OCI-LY3 (cell line): ENCODE measurements around the gene ILKAP.

Source experiments
- H2AFZ ChIP-seq: fragments of 200-600, 300-600 bp; shearing (Covaris generic); 2 replicates; pipeline ENCODE4 v1.6.0; 2014; ENCODE audit warnings: antibody characterized with exemption, low read depth, low read length
- H3K27ac ChIP-seq: fragments of 200-600, 300-600 bp; sonication (generic); 2 replicates; pipeline ENCODE4 v1.5.1; 2014; ENCODE audit warnings: mild to moderate bottlenecking, low read length, moderate library complexity, mixed read lengths
- H3K27me3 ChIP-seq: fragments of 200-600, 300-600 bp; sonication (generic); 2 replicates; pipeline ENCODE4 v1.6.1; 2014; ENCODE audit warnings: low read depth, low read length, mixed read lengths
- H3K36me3 ChIP-seq: fragments of 200-600, 300-600 bp; sonication (generic); replicated peaks from 2 replicates; pipeline ENCODE3; 2014; ENCODE audit warnings: low read depth, low read length, mixed read lengths
- H3K4me1 ChIP-seq: fragments of 300-600, 200-600 bp; sonication (generic); 2 replicates; pipeline ENCODE4 v1.6.1; 2014; ENCODE audit warnings: low read length, mixed read lengths
- H3K4me2 ChIP-seq: fragments of 200-600, 300-600 bp; sonication (generic); 2 replicates; pipeline ENCODE4 v1.6.1; 2014; ENCODE audit warnings: low read length, mixed read lengths
- H3K4me3 ChIP-seq: fragments of 300-600, 200-600 bp; sonication (generic); 2 replicates; pipeline ENCODE4 v1.5.1; 2014; ENCODE audit warnings: antibody characterized with exemption, mild to moderate bottlenecking, low read length, moderate library complexity
- H3K79me2 ChIP-seq: fragments of 300-600, 200-600 bp; shearing (Covaris generic); 2 replicates; pipeline ENCODE4 v1.6.1; 2014; ENCODE audit warnings: mild to moderate bottlenecking, low read length, mixed read lengths
- H3K9ac ChIP-seq: fragments of 300-600, 200-600 bp; shearing (Covaris generic); 2 replicates; pipeline ENCODE4 v1.6.0; 2014; ENCODE audit warnings: mild to moderate bottlenecking, low read length, moderate library complexity
- H3K9me3 ChIP-seq: fragments of 200-600, 300-600 bp; shearing (Covaris generic); 2 replicates; pipeline ENCODE4 v1.6.1; 2014; ENCODE audit warnings: low read length, mixed read lengths; ENCODE audit not compliant: insufficient read depth
- H4K20me1 ChIP-seq: fragments of 200-600, 300-600 bp; sonication (generic); 2 replicates; pipeline ENCODE4 v1.6.1; 2016; ENCODE audit warnings: low read length, mixed read lengths; ENCODE audit not compliant: insufficient read depth
- EZH2phosphoT487 ChIP-seq: fragments of 200-600 bp; shearing (Covaris generic); IDR thresholded peaks from 2 replicates; pipeline ENCODE4 v1.6.1; 2018; ENCODE audit warnings: antibody characterized with exemption, mixed run types, low read depth
- TF ChIP-seq, protein P1 (sequence below): fragments of 200-600, 300-600 bp; sonication (generic); IDR thresholded peaks from 2 replicates; pipeline ENCODE4 v1.5.1; 2014; ENCODE audit warnings: antibody characterized with exemption, low read length, low read depth

ILKAP gene

GRCh38 chr2:238121511-238122286 lies 81.8 kb downstream of the ILKAP start:
- Histone ChIP-seq H2AFZ (no peak overlapping the region), H3K4me1 (peaks cover 12% of the 10 kb centered on the region), H4K20me1 (no peaks in the 10 kb centered on the region), H3K4me3 (no peak overlapping the region), H3K27me3 (no peaks in the 10 kb centered on the region), H3K27ac (no peak overlapping the region), H3K4me2 (no peak overlapping the region), H3K79me2 (no peaks in the 10 kb centered on the region), H3K9ac (no peak overlapping the region), H3K36me3 (no peaks in the 10 kb centered on the region), H3K9me3 (0 out of 2 replicates have a peak, but pooled peaks cover 4% of the 10 kb centered on the region)
- TF ChIP-seq EZH2phosphoT487: no peak
- TF ChIP-seq, protein P1, sequence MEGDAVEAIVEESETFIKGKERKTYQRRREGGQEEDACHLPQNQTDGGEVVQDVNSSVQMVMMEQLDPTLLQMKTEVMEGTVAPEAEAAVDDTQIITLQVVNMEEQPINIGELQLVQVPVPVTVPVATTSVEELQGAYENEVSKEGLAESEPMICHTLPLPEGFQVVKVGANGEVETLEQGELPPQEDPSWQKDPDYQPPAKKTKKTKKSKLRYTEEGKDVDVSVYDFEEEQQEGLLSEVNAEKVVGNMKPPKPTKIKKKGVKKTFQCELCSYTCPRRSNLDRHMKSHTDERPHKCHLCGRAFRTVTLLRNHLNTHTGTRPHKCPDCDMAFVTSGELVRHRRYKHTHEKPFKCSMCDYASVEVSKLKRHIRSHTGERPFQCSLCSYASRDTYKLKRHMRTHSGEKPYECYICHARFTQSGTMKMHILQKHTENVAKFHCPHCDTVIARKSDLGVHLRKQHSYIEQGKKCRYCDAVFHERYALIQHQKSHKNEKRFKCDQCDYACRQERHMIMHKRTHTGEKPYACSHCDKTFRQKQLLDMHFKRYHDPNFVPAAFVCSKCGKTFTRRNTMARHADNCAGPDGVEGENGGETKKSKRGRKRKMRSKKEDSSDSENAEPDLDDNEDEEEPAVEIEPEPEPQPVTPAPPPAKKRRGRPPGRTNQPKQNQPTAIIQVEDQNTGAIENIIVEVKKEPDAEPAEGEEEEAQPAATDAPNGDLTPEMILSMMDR: no peak

GRCh38 chr2:238120463-238121298 lies 82.8 kb downstream of the ILKAP start:
- Histone ChIP-seq H3K9ac (no peak overlapping the region), H3K9me3 (no peaks in the 10 kb centered on the region), H3K4me2 (peak overlapping the region; percentile 77; the same call in 1 of the 2 replicates), H2AFZ (no peak overlapping the region), H3K79me2 (no peaks in the 10 kb centered on the region), H3K36me3 (no peaks in the 10 kb centered on the region), H3K27ac (no peak overlapping the region), H3K4me1 (peaks cover 12% of the 10 kb centered on the region), H3K4me3 (no peak overlapping the region), H4K20me1 (no peaks in the 10 kb centered on the region), H3K27me3 (no peaks in the 10 kb centered on the region)
- no peak for TF ChIP-seq EZH2phosphoT487
- TF ChIP-seq, protein P1: no peak
